Effector memory CD4-positive, alpha-beta T cell (primary cell): Measurements from ENCODE around the gene NPTXR.
"Not testable (repeated sequence)": the region's sequence is repeated elsewhere in the genome, so short reads cannot be mapped to it uniquely, and the experiment has no call there.

Experiments
- DNase-seq, 3 donors: peaks; one replicate each; pipeline ENCODE4 v3.0.0-alpha.2; 2020
- H3K27ac ChIP-seq: 2 replicates; pipeline ENCODE4 v1.7.0; 2013; ENCODE audit warnings: mild to moderate bottlenecking, low read length, moderate library complexity; ENCODE audit not compliant: insufficient read depth, poor library complexity, severe bottlenecking
- H3K27me3 ChIP-seq: replicated peaks from 2 replicates; pipeline ENCODE4 v1.7.0; 2013; ENCODE audit warnings: mild to moderate bottlenecking, low read length; ENCODE audit not compliant: insufficient read depth, control insufficient read depth, poor library complexity, severe bottlenecking
- H3K36me3 ChIP-seq: 2 replicates; pipeline ENCODE4 v1.7.0; 2013; ENCODE audit warnings: mild to moderate bottlenecking, low read length, moderate library complexity; ENCODE audit not compliant: control insufficient read depth, insufficient read depth
- H3K4me1 ChIP-seq: 2 replicates; pipeline ENCODE4 v1.7.0; 2013; ENCODE audit warnings: low read length, mild to moderate bottlenecking; ENCODE audit not compliant: control insufficient read depth, insufficient read depth, poor library complexity, severe bottlenecking
- H3K4me3 ChIP-seq: 2 replicates; pipeline ENCODE4 v1.7.0; 2013; ENCODE audit warnings: low read length, low read depth, mild to moderate bottlenecking; ENCODE audit not compliant: insufficient read depth, poor library complexity, severe bottlenecking
- H3K9me3 ChIP-seq: 2 replicates; pipeline ENCODE4 v1.7.0; 2013; ENCODE audit warnings: mild to moderate bottlenecking, low read length, moderate library complexity; ENCODE audit not compliant: control insufficient read depth

The NPTXR gene

DNA sequence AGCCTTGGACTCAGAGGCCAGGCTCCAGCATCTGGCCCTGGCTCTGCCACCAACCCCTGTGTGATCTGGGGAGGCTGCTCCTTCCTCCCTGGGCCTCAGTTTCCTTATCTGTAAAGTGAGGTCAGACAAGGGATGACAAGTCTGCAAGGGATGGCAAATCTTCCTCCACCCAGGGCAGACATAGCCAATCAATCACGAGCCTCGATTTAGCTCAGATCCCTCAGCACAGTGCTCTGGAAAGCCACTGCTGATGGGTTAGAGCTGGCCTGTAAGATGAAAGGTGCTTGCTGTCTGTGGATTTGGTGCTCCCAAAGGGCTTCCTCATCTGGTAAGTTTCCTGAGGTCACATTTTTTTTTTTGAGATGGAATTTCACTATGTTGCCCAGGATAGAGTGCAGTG is 20.2 kb downstream of the NPTXR start:
- no peak for DNase-seq
- Histone ChIP-seq H3K36me3 (no peaks in the 10 kb centered on the region), H3K4me1 (no peaks in the 10 kb centered on the region), H3K9me3 (no peaks in the 10 kb centered on the region), H3K27me3 (no peaks in the 10 kb centered on the region), H3K27ac (no peak overlapping the region), H3K4me3 (no peak overlapping the region)

DNA sequence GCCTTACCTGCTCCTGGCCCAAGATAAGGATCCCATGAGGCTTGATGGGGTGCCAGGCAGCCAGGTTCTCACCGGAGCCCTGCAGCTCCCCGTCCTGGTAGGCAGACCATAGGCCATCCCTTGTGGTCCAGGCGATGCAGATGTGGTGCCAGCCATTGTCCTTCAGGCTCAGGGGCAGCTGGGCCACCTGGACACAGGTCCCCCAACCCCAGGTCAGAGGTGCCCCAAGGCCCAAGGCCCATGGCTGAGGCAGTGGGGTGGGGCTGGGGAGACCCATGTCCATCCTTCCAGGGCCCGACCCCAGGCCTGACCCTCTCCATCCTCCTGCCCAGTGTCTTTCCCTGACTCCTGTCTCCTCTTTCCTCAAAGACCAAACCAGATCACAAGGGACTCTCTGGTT is 20.8 kb downstream of the NPTXR start:
- no peak overlapping the region for H3K27ac ChIP-seq
- H3K9me3 ChIP-seq: no peaks in the 10 kb centered on the region
- H3K36me3 ChIP-seq: no peaks in the 10 kb centered on the region
- no peak for DNase-seq
- no peaks in the 10 kb centered on the region for H3K4me1 ChIP-seq
- H3K27me3 ChIP-seq: no peaks in the 10 kb centered on the region
- H3K4me3 ChIP-seq: no peak overlapping the region

DNA sequence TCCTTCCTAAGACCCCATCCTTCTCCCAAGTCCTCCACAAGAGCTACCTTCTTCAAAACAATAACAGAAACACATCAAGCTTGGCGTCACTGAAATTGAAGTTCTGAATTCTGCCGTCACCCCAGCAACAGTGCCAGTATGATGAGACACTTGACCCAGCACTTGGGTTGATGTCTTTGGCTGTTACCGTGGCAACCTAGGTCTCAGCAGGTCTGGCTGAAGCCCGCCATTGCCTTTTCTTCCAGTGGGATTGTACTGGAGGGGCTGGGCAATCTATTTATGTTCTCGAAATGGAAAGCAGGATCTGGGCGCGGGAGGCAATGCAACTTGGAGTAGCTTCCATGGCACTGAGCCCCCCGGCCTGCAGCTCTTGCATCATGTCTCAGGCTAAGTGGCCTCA is 23.8 kb downstream of the NPTXR start:
- Histone ChIP-seq H3K27ac (no peak overlapping the region), H3K4me3 (no peak overlapping the region), H3K36me3 (no peaks in the 10 kb centered on the region), H3K4me1 (no peaks in the 10 kb centered on the region), H3K9me3 (no peaks in the 10 kb centered on the region), H3K27me3 (no peaks in the 10 kb centered on the region)
- DNase-seq: no peak

DNA sequence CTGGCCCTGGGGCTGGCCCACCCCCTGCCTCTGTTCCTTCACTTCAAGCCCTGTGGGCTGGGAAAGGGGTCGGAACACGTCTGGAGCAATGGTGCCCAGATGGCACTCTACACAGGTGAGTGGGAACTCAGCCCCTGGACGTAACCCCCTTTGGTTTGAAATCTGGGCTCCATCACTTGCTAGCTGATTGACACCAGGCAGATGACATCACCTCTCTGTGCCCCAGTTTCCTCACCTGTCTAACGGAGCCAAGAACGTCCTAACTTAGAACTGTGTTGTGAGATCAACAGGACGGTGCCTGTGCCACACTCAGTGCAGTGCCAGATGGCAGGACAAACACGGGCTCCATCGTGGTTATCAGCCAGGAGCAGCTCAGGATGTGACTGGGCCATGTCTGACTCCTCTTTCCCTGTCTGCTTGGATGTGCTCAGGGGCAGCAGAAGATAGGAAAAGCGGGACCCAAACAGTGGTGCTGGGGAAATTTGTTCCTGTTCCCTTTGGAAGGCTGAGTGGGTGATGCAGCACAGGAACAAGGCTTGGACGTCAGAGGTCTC is 24.4 kb downstream of the NPTXR start:
- Histone ChIP-seq H3K27me3 (no peaks in the 10 kb centered on the region), H3K9me3 (no peaks in the 10 kb centered on the region)

DNA sequence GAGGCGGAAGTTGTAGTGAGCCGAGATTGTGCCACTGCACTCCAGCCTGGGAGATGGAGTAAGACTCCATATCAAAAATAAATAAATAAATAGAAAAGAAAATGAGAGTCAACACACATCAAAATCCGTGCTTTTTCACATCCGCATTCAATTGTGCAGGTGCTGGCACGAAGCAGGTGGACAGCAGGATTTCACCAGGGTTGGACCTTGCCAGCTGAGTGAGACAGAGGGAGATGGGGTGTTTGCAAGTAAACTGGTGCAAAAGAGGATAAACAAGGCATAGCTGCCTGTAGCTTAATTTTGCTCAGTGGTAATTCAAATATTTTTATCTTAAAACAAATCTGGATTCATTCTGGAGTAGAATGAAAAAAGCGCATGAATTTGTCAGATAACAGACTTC is 26.6 kb downstream of the NPTXR start:
- Histone ChIP-seq H3K36me3 (no peaks in the 10 kb centered on the region), H3K27me3 (no peaks in the 10 kb centered on the region), H3K4me3 (no peak overlapping the region), H3K9me3 (no peaks in the 10 kb centered on the region), H3K27ac (no peak overlapping the region), H3K4me1 (no peaks in the 10 kb centered on the region)
- no peak for DNase-seq

More for the DNA sequence above, 24.4 kb downstream of the NPTXR start:
- Histone ChIP-seq H3K4me1 (no peaks in the 10 kb centered on the region), H3K36me3 (no peaks in the 10 kb centered on the region), H3K4me3 (no peak overlapping the region), H3K27ac (no peak overlapping the region)
- no peak for DNase-seq

DNA sequence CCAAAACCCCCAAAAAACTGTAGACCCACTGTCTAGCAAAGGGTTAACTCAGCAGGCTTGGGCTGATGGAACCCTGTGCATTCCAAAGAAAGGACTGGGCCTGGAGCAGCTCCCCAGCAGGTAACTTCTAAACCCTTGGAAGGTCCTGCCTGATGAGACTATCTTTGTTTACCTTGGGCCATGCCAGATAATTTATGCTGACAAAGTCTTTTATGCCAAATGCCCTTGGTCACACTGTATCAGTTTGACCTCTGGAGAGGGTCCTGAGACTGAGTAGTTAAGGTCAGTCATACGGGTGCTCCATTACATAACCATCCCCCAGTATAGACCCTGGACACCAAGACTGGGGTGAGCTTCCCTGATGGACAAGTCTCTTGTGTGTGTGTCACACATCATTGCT is 28.0 kb downstream of the NPTXR start:
- H3K27ac ChIP-seq: no peak overlapping the region

DNA sequence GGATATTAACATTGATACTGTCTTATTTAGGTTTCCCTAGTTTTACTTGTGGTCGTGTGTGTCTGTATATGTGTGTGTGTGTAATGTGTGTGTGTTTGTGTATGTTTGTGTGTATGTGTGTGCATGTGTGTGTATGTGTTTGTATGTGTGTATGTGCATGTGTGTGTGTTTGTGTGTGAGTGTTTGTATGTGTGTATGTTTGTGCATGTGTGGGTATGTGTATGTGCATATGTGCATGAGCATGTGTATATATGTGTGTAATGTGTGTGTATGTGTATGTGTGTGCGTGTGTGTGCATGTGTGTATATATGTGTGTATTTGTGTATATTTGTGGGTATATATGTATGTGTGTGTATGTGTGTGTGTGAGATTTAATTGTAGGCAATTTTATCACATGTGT is 32.6 kb downstream of the NPTXR start:
- no peak for DNase-seq
- no peaks in the 10 kb centered on the region for H3K9me3 ChIP-seq
- no peak overlapping the region for H3K27ac ChIP-seq

More for the DNA sequence above, 28.0 kb downstream of the NPTXR start:
- no peaks in the 10 kb centered on the region for H3K36me3 ChIP-seq
- H3K4me3 ChIP-seq: no peak overlapping the region
- H3K27me3 ChIP-seq: no peaks in the 10 kb centered on the region
- H3K4me1 ChIP-seq: no peaks in the 10 kb centered on the region
- H3K9me3 ChIP-seq: no peaks in the 10 kb centered on the region
- no peak for DNase-seq

DNA sequence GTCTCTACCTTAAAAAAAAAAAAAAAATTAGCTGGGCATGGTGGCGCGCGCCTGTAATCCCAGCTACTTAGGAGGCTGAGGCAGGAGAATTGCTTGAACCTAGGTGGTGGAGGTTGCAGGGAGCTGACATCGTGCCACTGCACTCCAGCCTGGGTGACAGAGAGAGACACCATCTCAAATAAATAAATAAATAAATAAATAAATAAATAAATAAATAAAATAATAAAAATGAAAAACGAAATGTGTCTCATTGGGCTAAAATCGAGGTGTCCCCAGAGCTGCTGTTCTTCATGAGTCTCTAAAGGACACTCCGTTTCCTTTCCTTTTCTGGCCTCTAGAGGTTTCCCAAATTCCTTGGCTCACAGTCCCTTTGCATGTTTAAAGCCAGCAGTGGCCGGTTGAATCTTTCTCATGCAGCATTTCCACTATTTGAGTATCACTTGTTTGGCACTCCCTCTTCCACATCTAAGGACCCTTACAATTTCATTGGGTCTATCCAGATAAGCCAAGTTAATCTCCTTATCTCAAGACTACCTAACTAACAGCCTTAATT is 38.7 kb downstream of the NPTXR start:
- not testable (repeated sequence) for H3K4me3 ChIP-seq, DNase-seq, H3K9me3 ChIP-seq

More for the DNA sequence above, 32.6 kb downstream of the NPTXR start:
- Histone ChIP-seq H3K27me3 (no peaks in the 10 kb centered on the region), H3K4me1 (no peaks in the 10 kb centered on the region), H3K4me3 (no peak overlapping the region), H3K36me3 (no peaks in the 10 kb centered on the region)

DNA sequence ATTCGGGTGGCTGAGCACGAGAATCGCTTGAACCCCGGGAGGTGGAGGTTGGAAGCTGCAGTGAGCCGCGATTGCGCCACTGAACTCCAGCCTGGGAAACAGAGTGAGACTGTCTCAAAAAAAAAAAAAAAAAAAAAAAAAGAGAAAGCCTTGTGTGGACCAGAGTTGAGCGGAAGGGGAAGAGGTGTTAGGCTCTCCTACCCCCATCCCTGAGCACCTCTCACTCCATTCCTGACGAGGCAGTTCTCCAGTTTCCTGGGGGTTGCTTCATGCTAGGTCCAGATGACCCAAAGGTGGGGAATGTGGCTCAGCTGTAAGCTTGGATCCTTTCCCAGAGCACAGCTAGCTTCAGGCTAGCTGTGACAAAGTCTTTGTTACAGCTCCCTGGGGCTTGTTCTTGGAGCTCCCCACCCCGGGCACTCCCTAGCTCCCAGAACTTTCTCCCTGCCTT is 41.1 kb downstream of the NPTXR start:
- H3K9me3 ChIP-seq: no peaks in the 10 kb centered on the region
- no peaks in the 10 kb centered on the region for H3K36me3 ChIP-seq
- H3K4me1 ChIP-seq: no peaks in the 10 kb centered on the region
- H3K4me3 ChIP-seq: no peak overlapping the region
- H3K27me3 ChIP-seq: no peaks in the 10 kb centered on the region
- DNase-seq: no peak
- no peak overlapping the region for H3K27ac ChIP-seq

More for the DNA sequence above, 38.7 kb downstream of the NPTXR start:
- not testable (repeated sequence) for H3K27me3 ChIP-seq, H3K36me3 ChIP-seq, H3K27ac ChIP-seq, H3K4me1 ChIP-seq

DNA sequence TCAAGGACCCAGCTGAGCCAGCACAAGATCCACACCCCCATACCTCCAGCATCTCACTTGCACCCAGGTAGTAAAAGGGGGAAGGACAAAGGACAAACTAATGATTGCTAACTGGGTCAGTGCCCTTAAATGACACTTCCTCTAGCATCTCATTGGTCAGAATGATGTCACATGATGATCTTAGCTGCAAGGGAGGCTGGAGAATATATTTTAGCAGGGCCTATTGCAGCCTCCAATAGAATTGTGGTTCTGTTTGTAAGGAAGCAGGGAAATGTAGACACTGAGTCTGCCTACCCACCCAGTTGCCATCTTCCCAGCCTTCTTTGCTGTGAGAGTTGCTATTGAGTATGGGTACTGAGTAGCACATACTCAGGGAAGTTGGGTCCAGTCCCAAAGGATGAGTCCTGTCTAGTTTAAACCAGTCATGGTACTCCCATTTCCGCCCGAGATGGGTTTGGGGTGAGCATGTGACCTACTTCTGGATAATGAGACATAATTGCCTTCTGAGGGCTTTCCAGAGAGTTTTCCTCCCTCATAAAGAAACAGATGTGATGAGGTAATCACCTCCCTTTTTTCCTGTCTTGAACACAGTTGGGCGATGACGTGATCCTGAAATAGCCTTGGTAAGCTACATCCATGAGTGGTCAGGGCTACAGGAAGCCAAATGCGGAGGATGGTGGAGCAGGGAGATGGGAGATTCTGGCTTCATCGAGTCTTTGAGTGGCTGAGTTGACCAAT is 44.4 kb downstream of the NPTXR start:
- Histone ChIP-seq H3K9me3 (no peaks in the 10 kb centered on the region), H3K4me1 (no peaks in the 10 kb centered on the region), H3K4me3 (no peak overlapping the region), H3K27ac (no peak overlapping the region), H3K27me3 (no peaks in the 10 kb centered on the region), H3K36me3 (no peaks in the 10 kb centered on the region)
- DNase-seq: no peak
